B cell (primary cell): Measurements from ENCODE around the gene TAOK2. TPM values are rescaled to one million over a fixed set of nuclear protein-coding genes. Genes with fewer than 3 reads are reported as not detected.

ENCODE experiments used
- ATAC-seq: fragments of 200-7000 bp; cut with Tn5 transposase; one replicate; pipeline ENCODE4 v1.10.0; 2021; ENCODE audit warnings: low read depth, mild to moderate bottlenecking, moderate number of reproducible peaks, moderate library complexity
- CTCF ChIA-PET: fragments of 350-600 bp; sonication (Branson Sonifier 250); formaldehyde crosslinking; loops from one replicate; lab custom pipeline; 2021; ENCODE audit warnings: antibody characterized with exemption, inconsistent platforms; lab: Charles Lee
- POLR2A ChIA-PET: fragments of 350-600 bp; sonication (Branson Sonifier 250); formaldehyde crosslinking; loops from one replicate; lab custom pipeline; 2021; ENCODE audit warnings: antibody characterized with exemption; lab: Charles Lee
- DNase-seq: peaks from one replicate; pipeline ENCODE4 v3.0.0; 2013
- H2AFZ ChIP-seq: 2 replicates; pipeline ENCODE4 v1.6.1; 2012; ENCODE audit warnings: mild to moderate bottlenecking, low read depth, low read length; ENCODE audit not compliant: insufficient read depth, poor library complexity, severe bottlenecking
- H3K27ac ChIP-seq, 2 donors: 1 replicate in 1 of 2; 2 replicates in 1 of 2; pipeline ENCODE4 v1.5.1; 2012 to 2013; ENCODE audit warnings: low read length in 2 of 2, mild to moderate bottlenecking in 2 of 2, moderate library complexity in 1 of 2
- H3K27me3 ChIP-seq, 4 experiments: fragments of 200-600 bp in 1 of 4; sonication (generic) in 1 of 4; replicated peaks in 1 of 4; 1 replicate in 2 of 4; 2 replicates in 2 of 4; pipeline versions ENCODE4 v1.6.1 to v1.7.0; 2013 to 2016; ENCODE audit warnings: low read length in 3 of 4, mild to moderate bottlenecking in 2 of 4, mixed read lengths in 1 of 4, moderate library complexity in 1 of 4; ENCODE audit not compliant: insufficient read depth in 4 of 4, control insufficient read depth in 3 of 4; ENCODE audit errors: control extremely low read depth in 1 of 4
- H3K36me3 ChIP-seq, 2 experiments: replicated peaks in 1 of 2; 1 replicate in 1 of 2; 2 replicates in 1 of 2; pipeline versions ENCODE4 v1.6.1 to v1.7.1; 2013; ENCODE audit warnings: low read length in 1 of 2; ENCODE audit not compliant: insufficient read depth in 2 of 2, control insufficient read depth in 1 of 2; ENCODE audit errors: control extremely low read depth in 1 of 2, extremely low read depth in 1 of 2
- H3K4me1 ChIP-seq, 2 donors: fragments of 200-600 bp in 1 of 2; sonication (generic) in 1 of 2; 1 replicate in 1 of 2; 2 replicates in 1 of 2; pipeline versions ENCODE4 v1.5.1 to v1.6.1; 2013 to 2017; ENCODE audit warnings: low read length in 2 of 2; ENCODE audit not compliant: control insufficient read depth in 2 of 2, insufficient read depth in 2 of 2
- H3K4me2 ChIP-seq: replicated peaks from 2 replicates; pipeline ENCODE3; 2012; ENCODE audit warnings: mild to moderate bottlenecking, low read depth, low read length; ENCODE audit not compliant: poor library complexity, severe bottlenecking
- H3K4me3 ChIP-seq, 5 experiments: fragments of 200-600 bp in 1 of 5; sonication (generic) in 1 of 5; 1 replicate in 3 of 5; 2 replicates in 2 of 5; pipeline versions ENCODE4 v1.5.1 to v1.7.0; 2011 to 2016; ENCODE audit warnings: low read length in 4 of 5, mild to moderate bottlenecking in 4 of 5, low read depth in 2 of 5, control low read depth in 1 of 5, moderate library complexity in 1 of 5; ENCODE audit not compliant: insufficient read depth in 1 of 5; ENCODE audit errors: control extremely low read depth in 1 of 5, extremely low read depth in 1 of 5
- H3K79me2 ChIP-seq: fragments of 200-600 bp; sonication (generic); one replicate; pipeline ENCODE4 v1.6.0; 2016; ENCODE audit warnings: low read length; ENCODE audit not compliant: control insufficient read depth, insufficient read depth
- H3K9ac ChIP-seq: fragments of 200-600 bp; sonication (generic); 2 replicates; pipeline ENCODE4 v1.6.1; 2017; ENCODE audit warnings: mild to moderate bottlenecking, low read length, moderate library complexity
- H3K9me3 ChIP-seq, 3 donors: one replicate each; pipeline versions ENCODE4 v1.6.1 to v1.7.1; 2013; ENCODE audit warnings: low read length in 2 of 3; ENCODE audit not compliant: control insufficient read depth in 2 of 3, insufficient read depth in 1 of 3; ENCODE audit errors: control extremely low read depth in 1 of 3
- H4K20me1 ChIP-seq: 2 replicates; pipeline ENCODE4 v1.6.0; 2012; ENCODE audit warnings: mild to moderate bottlenecking, low read length; ENCODE audit not compliant: insufficient read depth, control insufficient read depth, poor library complexity, severe bottlenecking
- H3K27ac Mint-ChIP-seq: one replicate; pipeline ENCODE4 v1.8.0; 2021; ENCODE audit warnings: mixed read lengths
- H3K27me3 Mint-ChIP-seq: one replicate; pipeline ENCODE4 v1.8.0; 2021; ENCODE audit warnings: mixed read lengths
- H3K4me1 Mint-ChIP-seq: one replicate; pipeline ENCODE4 v1.8.0; 2021; ENCODE audit warnings: mixed read lengths
- H3K4me3 Mint-ChIP-seq: one replicate; pipeline ENCODE4 v1.8.0; 2021; ENCODE audit warnings: mixed read lengths
- H3K9me3 Mint-ChIP-seq: one replicate; pipeline ENCODE4 v1.8.0; 2022; ENCODE audit warnings: mixed read lengths; ENCODE audit not compliant: insufficient read depth
- CTCF ChIP-seq: fragments of 200-600 bp; IDR thresholded peaks from one replicate; pipeline ENCODE4 v1.8.0; 2022; ENCODE audit warnings: antibody characterized with exemption, mild to moderate bottlenecking
- EZH2 ChIP-seq: IDR thresholded peaks from 2 replicates; pipeline ENCODE4 v1.6.1; 2012; ENCODE audit warnings: borderline replicate concordance, low read depth, mild to moderate bottlenecking, moderate library complexity, low read length; ENCODE audit not compliant: insufficient read depth, poor library complexity, severe bottlenecking
- WGBS: methylation state at CpG from one replicate; pipeline ENCODE4 v1.1.5; 2013; ENCODE audit warnings: missing lambda C conversion rate; ENCODE audit not compliant: insufficient coverage; 5-methylcytosine and 5-hydroxymethylcytosine counted together
- intact Hi-C: fragments of 100-400 bp; cut with micrococcal nuclease; formaldehyde crosslinking; loops from one replicate; pipeline ENCODE4 v1.10.0; 2022
- polyA plus RNA-seq: library from polyadenylated mRNA; depleted of rRNA; stranded (reverse); fragments of >200 nt; gene quantifications from 2 replicates; pipeline ENCODE4 v1.2.3, GENCODE V29; 2012
- total RNA-seq, 2 donors: library from RNA; stranded (reverse); fragments of 120-200 nt in 1 of 2; gene quantifications; 1 replicate in 1 of 2; 2 replicates in 1 of 2; pipeline versions ENCODE4 v1.2.3 to v1.2.4, GENCODE V29; 2013 to 2022

Gene TAOK2
- total and polyA plus RNA-seq, 2 donors (not counting 1 experiment from before 2014, with no cell fraction given), result 30.3 to 50.8 TPM

- peak overlapping the region; percentile 83 for H3K4me2 ChIP-seq
- no peaks in the 10 kb centered on the region for H3K9me3 ChIP-seq
- ATAC-seq, result no peak
- peak overlapping the region; percentile 98 for H3K4me3 Mint-ChIP-seq
- TF ChIP-seq EZH2, result no peak
- TF ChIP-seq CTCF, result no peak
- no peaks in the 10 kb centered on the region for H4K20me1 ChIP-seq
- peak overlapping the region; percentile 94 to 97 for H3K27ac ChIP-seq
- peak overlapping the region; percentile 97 for H3K9ac ChIP-seq
- ChIA-PET CTCF (interaction anchor here (1.2 to 1.8 kb wide), 3 partner anchors 11 to 38 kb away, joined by 4 to 5 read pairs (median 4); partner anchors contain the start of gene TAOK2), POLR2A (interaction anchor here (0.5 to 1.2 kb wide), 2 partner anchors 22 to 61 kb away, joined by 4 to 8 read pairs; partner anchors contain the start of gene TAOK2)
- 12% methylated on average over 23 of the region's 24 CpGs for WGBS
- H3K36me3 ChIP-seq, result peaks cover 0 to 36% of the 10 kb centered on the region in 2 experiments
- H3K79me2 ChIP-seq, result peaks cover 13% of the 10 kb centered on the region
- no peak for DNase-seq
- intact Hi-C loops, result loop anchor here (2.0 to 5.0 kb wide), 2 partner anchors 70 to 663 kb away; partner anchors contain the start of genes ALDOA and FBRS
- H3K4me1 Mint-ChIP-seq, result peaks cover 43% of the 10 kb centered on the region
- no peaks in the 10 kb centered on the region for H3K27me3 Mint-ChIP-seq
- no peaks in the 10 kb centered on the region for H3K9me3 Mint-ChIP-seq
- H3K27ac Mint-ChIP-seq, result peak overlapping the region; percentile 94
- H3K4me3 ChIP-seq, result peak overlapping the region; percentile 89 to 100 (median 98)
- peak overlapping the region; percentile 96 for H2AFZ ChIP-seq
- H3K27me3 ChIP-seq, result no peaks in the 10 kb centered on the region
- peaks cover 15 to 22% of the 10 kb centered on the region in 2 donors for H3K4me1 ChIP-seq
These were observed 21.1 kb downstream of the TAOK2 start for GRCh38 chr16:29994600-29995323.
